Gastrocnemius medialis (tissue), 4 donors: ENCODE measurements around the gene TBX15.

Experiments
- POLR2A ChIP-seq, 2 donors: fragments of 450-650 bp; IDR thresholded peaks; one replicate each; pipeline ENCODE4 v1.6.1; 2017; ENCODE audit warnings: antibody characterized with exemption in 2 of 2, mild to moderate bottlenecking in 2 of 2, moderate library complexity in 2 of 2
- TF ChIP-seq, protein P1 (sequence below), 5 experiments: fragments of 450-650 bp in 3 of 5; fragments of 200-600 bp in 2 of 5; sonication (generic) in 2 of 5; IDR thresholded peaks in 4 of 5; conservative IDR thresholded peaks in 1 of 5; 1 replicate in 4 of 5; 2 replicates in 1 of 5; pipeline ENCODE4 v1.5.1; 2016 to 2019; ENCODE audit warnings: antibody characterized with exemption in 5 of 5, mild to moderate bottlenecking in 3 of 5, moderate library complexity in 3 of 5

DNA sequence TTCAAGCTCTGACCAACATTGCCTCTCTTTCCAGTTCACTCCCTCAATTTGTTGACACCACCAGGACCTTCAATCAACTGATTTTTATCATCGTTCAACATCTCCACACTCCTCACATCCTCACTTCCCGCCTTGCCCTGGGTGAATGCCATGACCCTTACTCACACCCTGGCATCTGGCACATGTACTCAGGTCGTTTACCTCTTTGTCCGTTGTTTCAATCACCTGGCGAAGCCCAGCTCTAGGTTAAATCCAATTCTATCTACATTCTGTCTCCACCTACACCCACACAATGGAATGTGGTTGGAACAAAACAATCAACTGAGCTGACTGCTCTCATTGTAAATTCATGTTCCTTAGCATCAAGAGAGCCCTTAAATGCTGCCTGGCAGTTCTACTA, 24.2 kb upstream of the TBX15 start:
- TF ChIP-seq, protein P1, sequence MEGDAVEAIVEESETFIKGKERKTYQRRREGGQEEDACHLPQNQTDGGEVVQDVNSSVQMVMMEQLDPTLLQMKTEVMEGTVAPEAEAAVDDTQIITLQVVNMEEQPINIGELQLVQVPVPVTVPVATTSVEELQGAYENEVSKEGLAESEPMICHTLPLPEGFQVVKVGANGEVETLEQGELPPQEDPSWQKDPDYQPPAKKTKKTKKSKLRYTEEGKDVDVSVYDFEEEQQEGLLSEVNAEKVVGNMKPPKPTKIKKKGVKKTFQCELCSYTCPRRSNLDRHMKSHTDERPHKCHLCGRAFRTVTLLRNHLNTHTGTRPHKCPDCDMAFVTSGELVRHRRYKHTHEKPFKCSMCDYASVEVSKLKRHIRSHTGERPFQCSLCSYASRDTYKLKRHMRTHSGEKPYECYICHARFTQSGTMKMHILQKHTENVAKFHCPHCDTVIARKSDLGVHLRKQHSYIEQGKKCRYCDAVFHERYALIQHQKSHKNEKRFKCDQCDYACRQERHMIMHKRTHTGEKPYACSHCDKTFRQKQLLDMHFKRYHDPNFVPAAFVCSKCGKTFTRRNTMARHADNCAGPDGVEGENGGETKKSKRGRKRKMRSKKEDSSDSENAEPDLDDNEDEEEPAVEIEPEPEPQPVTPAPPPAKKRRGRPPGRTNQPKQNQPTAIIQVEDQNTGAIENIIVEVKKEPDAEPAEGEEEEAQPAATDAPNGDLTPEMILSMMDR (IDR thresholded peaks at IDR 0.05 in 4 of 5, conservative IDR thresholded peaks at IDR 0.05 in 1 of 5), result no peak
- TF ChIP-seq POLR2A (IDR thresholded peaks at IDR 0.05), result no peak
